Gastrocnemius medialis (tissue), 4 donors: ENCODE measurements around the gene C1orf122.

Experiments
- CTCF ChIP-seq, 5 experiments: fragments of 450-650 bp in 3 of 5; fragments of 200-600 bp in 2 of 5; sonication (generic) in 2 of 5; IDR thresholded peaks in 4 of 5; conservative IDR thresholded peaks in 1 of 5; 1 replicate in 4 of 5; 2 replicates in 1 of 5; pipeline ENCODE4 v1.5.1; 2016 to 2019; ENCODE audit warnings: antibody characterized with exemption in 5 of 5, mild to moderate bottlenecking in 3 of 5, moderate library complexity in 3 of 5
- POLR2A ChIP-seq, 2 donors: fragments of 450-650 bp; IDR thresholded peaks; one replicate each; pipeline ENCODE4 v1.6.1; 2017; ENCODE audit warnings: antibody characterized with exemption in 2 of 2, mild to moderate bottlenecking in 2 of 2, moderate library complexity in 2 of 2

- TF ChIP-seq POLR2A (IDR thresholded peaks at IDR 0.05): no peak
- no peak for TF ChIP-seq CTCF (IDR thresholded peaks at IDR 0.05 in 4 of 5, conservative IDR thresholded peaks at IDR 0.05 in 1 of 5)
Measured at GRCh38 chr1:37831809-37832208, 24.2 kb downstream of the C1orf122 start.
